ENCODE measurements around the gene CETN2.
"Not testable (repeated sequence)": the region's sequence is repeated elsewhere in the genome, so short reads cannot be mapped to it uniquely, and the experiment has no call there.

Gene CETN2

DNA sequence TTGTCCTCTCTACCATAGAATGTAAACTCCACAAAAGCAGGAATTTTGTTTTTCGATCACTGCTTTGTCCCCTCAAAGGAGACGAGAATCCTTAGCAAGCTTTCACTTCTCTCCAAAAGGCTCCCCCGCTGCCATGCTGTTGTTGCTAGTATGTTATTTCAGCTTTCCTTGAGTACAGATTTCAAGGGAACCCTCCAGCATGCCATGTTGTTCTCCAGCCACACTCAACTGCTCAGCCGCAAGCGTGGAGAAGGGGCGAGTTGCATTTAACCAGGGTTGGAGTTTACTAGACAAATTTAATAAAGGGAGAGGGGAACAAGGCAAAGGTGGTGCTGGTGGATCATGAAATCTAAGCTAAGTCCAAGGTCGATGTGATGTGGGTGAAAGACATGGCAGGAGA is 23.4 kb upstream of the CETN2 start:
- ChIA-PET POLR2A (no interaction called here), CTCF (no interaction called here)
- no peak for DNase-seq (ENCODE audit: extremely low spot score)
- TF ChIP-seq CTBP1 (IDR thresholded peaks at IDR 0.05; ENCODE audit: borderline replicate concordance) (no peak), LEF1 (IDR thresholded peaks at IDR 0.05; ENCODE audit: borderline replicate concordance) (no peak)

DNA sequence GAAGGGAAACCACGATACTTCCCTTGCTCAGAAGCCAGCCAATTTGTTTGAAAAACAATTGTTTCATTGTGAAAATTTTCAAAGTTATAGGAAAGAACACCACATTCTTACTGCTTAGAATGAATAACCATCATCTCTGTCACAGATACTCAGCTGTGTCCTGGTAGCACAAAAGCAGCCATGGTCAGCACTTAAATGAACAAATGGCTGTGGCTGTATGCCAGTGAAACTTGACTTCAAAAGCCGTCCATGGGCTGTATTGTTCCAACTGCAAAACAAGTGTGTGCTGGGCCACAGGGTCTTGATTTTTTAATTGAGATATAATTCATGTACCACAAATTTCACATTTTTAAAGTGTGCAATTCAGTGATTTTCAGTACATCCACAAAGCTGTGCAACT is 19.9 kb upstream of the CETN2 start:
- ChIA-PET POLR2A (no interaction called here), CTCF (no interaction called here)
- DNase-seq (ENCODE audit: extremely low spot score): no peak
- TF ChIP-seq SUZ12 (IDR thresholded peaks at IDR 0.05): no peak
- no peak for TF ChIP-seq FOXA1 (IDR thresholded peaks at IDR 0.05)
- no peak for TF ChIP-seq CTBP1 (IDR thresholded peaks at IDR 0.05; ENCODE audit: borderline replicate concordance)
- TF ChIP-seq, protein P1, sequence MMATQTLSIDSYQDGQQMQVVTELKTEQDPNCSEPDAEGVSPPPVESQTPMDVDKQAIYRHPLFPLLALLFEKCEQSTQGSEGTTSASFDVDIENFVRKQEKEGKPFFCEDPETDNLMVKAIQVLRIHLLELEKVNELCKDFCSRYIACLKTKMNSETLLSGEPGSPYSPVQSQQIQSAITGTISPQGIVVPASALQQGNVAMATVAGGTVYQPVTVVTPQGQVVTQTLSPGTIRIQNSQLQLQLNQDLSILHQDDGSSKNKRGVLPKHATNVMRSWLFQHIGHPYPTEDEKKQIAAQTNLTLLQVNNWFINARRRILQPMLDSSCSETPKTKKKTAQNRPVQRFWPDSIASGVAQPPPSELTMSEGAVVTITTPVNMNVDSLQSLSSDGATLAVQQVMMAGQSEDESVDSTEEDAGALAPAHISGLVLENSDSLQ (IDR thresholded peaks at IDR 0.05): no peak
- TF ChIP-seq SP1 (IDR thresholded peaks at IDR 0.05): no peak
- no peak for TF ChIP-seq FOXK2 (IDR thresholded peaks at IDR 0.05)
- no peak for TF ChIP-seq ARNT (IDR thresholded peaks at IDR 0.05)
- no peak for TF ChIP-seq BHLHE40 (IDR thresholded peaks at IDR 0.05; ENCODE audit: borderline replicate concordance)
- TF ChIP-seq NFRKB (IDR thresholded peaks at IDR 0.05): no peak
- TF ChIP-seq LEF1 (IDR thresholded peaks at IDR 0.05; ENCODE audit: borderline replicate concordance): no peak
- no peak for TF ChIP-seq HDGF (IDR thresholded peaks at IDR 0.05; ENCODE audit: borderline replicate concordance)
- no peak for TF ChIP-seq TARDBP (IDR thresholded peaks at IDR 0.05)
- TF ChIP-seq ZNF384 (IDR thresholded peaks at IDR 0.05): no peak
- TF ChIP-seq ELF4 (IDR thresholded peaks at IDR 0.05): no peak
- no peak for TF ChIP-seq FOXM1 (IDR thresholded peaks at IDR 0.05; ENCODE audit: borderline replicate concordance)
- no peak for TF ChIP-seq L3MBTL2 (conservative IDR thresholded peaks at IDR 0.05)

DNA sequence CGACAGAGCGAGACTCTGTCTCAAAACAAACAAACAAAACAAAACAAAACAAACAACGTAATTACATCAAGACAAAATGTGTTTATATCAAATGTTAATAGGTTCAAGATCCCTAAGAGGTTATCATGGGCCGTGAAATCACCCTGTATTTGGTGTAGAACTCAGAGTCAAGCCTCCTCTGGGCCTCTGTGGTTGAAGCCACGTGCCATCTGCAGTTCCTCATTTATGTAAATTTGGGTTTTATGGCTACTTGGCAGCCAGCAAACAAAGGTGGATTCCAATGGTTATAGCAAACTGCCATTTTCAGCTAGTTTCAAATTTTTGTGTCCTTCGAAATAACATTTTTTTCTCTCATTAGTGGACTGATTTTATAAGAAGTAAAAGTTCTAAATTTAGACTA is 16.7 kb upstream of the CETN2 start:
- ChIA-PET CTCF (no interaction called here), POLR2A (no interaction called here)
- no peak for TF ChIP-seq CTBP1 (IDR thresholded peaks at IDR 0.05; ENCODE audit: borderline replicate concordance)
- TF ChIP-seq NFRKB (IDR thresholded peaks at IDR 0.05): no peak
- TF ChIP-seq TARDBP (IDR thresholded peaks at IDR 0.05): no peak
- TF ChIP-seq ARNT (IDR thresholded peaks at IDR 0.05): no peak
- no peak for TF ChIP-seq L3MBTL2 (conservative IDR thresholded peaks at IDR 0.05)
- DNase-seq (ENCODE audit: extremely low spot score): no peak

DNA sequence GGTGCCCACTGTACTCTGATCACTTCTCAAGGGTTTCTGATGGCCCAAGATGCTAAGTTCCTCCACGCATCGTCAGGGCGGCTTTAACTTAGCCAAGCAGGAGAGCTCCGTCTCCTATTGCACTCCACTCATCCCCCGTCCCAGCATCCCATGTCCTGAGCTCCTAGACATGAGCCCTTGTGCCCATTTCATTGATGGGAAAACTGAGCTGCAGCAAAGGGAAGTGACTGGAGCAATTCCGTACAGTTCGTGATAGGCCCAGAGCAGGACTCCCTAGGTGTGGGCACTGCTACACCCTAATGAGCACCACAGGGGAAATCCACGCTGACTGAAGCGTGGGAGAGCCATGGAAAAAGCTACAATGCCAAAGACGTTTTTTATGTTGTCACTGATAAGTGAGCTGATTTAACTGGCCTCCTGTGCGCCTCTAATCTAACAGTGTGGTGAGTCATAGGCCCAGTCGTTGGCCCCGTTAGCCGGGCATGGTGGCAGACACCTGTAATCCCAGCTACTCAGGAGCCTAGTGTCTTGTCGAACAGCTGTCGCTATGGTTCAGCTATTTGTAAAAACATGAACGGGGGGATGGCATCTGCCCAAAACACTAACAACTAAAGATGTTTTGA is 15.2 kb upstream of the CETN2 start:
- TF ChIP-seq FOXK2 (IDR thresholded peaks at IDR 0.05) (no peak), FOXM1 (IDR thresholded peaks at IDR 0.05; ENCODE audit: borderline replicate concordance) (no peak), CTBP1 (IDR thresholded peaks at IDR 0.05; ENCODE audit: borderline replicate concordance) (no peak), LEF1 (IDR thresholded peaks at IDR 0.05; ENCODE audit: borderline replicate concordance) (no peak)
- TF ChIP-seq, protein P1 (IDR thresholded peaks at IDR 0.05): no peak
- ChIA-PET POLR2A (no interaction called here), CTCF (no interaction called here)
- no peak for DNase-seq (ENCODE audit: extremely low spot score)

DNA sequence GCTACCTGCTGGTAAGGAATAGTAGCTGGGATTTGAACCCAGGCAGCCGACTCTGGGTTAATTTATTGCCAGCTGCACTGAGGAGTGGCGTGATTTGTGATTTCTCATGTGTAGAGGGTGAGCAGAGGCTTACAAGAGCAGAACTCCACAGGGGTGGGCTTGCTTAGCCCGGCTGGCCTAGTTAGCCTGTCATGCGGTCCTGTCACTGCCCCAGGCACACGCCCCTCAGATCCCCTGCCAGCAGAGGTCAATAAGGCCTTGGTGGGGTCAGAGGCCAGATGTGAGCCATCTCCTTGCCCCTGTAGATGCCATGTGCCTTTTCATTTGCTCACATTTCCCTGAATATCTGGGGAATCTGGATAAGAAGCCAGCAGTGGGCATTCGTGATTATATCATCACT is 13.7 kb upstream of the CETN2 start:
- TF ChIP-seq ZNF384 (IDR thresholded peaks at IDR 0.05): no peak
- TF ChIP-seq, protein P1 (IDR thresholded peaks at IDR 0.05): no peak
- TF ChIP-seq ARNT (IDR thresholded peaks at IDR 0.05): no peak
- no peak for TF ChIP-seq HDGF (IDR thresholded peaks at IDR 0.05; ENCODE audit: borderline replicate concordance)
- TF ChIP-seq BHLHE40 (IDR thresholded peaks at IDR 0.05; ENCODE audit: borderline replicate concordance): no peak
- POLR2A ChIA-PET: no interaction called here
- DNase-seq (ENCODE audit: extremely low spot score): no peak
- CTCF ChIA-PET: no interaction called here

DNA sequence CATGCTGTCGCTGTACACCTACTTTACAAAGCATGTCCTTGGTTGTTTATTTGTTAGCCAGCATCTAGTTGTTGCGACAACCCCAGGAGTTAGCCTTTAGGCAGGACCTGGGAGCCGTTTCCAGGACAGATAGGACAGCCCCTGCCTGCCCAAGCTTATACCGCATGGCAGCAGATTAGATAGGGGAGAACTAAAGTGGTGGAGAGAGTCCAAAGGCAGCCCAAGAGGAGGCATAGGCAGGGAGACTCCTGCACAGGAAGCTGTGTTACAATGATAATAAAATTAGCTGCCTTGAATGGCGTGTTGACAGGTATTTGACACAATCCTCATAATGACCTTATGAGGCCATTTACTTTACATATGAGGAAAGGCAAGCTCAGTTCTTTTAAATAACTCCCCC is 13.3 kb upstream of the CETN2 start:
- DNase-seq (ENCODE audit: extremely low spot score): no peak
- no peak for TF ChIP-seq NFRKB (IDR thresholded peaks at IDR 0.05)
- no peak for TF ChIP-seq ARNT (IDR thresholded peaks at IDR 0.05)
- no peak for TF ChIP-seq FOXA1 (IDR thresholded peaks at IDR 0.05)
- TF ChIP-seq TARDBP (IDR thresholded peaks at IDR 0.05): no peak
- no peak for TF ChIP-seq BHLHE40 (IDR thresholded peaks at IDR 0.05; ENCODE audit: borderline replicate concordance)
- TF ChIP-seq SUZ12 (IDR thresholded peaks at IDR 0.05): no peak
- ChIA-PET CTCF (no interaction called here), POLR2A (no interaction called here)

DNA sequence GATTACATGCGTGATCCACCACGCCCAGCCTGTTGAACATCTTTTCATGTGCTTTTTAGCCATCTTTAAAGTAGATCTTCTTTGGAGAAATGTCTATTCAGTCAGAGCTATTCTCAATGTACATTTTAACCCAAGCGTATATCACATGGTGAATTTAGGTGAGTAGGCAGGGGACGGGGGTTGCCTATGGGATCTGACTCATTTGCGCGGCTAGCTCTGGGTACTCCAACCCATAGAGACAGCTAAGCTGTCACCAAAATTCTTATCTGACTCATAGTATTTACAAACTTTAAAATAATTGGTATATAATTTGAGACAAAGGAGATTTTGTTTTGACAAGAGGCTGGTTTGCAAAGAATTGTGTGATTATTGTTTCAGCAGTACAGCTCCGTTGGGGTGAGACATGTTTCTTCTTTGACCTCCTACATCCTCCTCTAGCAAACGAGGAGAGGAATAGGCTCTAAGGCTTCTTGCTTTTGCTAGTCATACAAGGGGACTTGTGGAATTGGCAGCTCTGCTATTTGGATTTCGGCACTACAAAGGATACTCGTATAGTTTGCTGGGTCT is 12.3 kb upstream of the CETN2 start:
- TF ChIP-seq, protein P1 (IDR thresholded peaks at IDR 0.05): no peak
- TF ChIP-seq SUZ12 (IDR thresholded peaks at IDR 0.05): no peak
- TF ChIP-seq LEF1 (IDR thresholded peaks at IDR 0.05; ENCODE audit: borderline replicate concordance): no peak
- TF ChIP-seq NFRKB (IDR thresholded peaks at IDR 0.05): no peak
- no peak for TF ChIP-seq ARNT (IDR thresholded peaks at IDR 0.05)
- TF ChIP-seq TARDBP (IDR thresholded peaks at IDR 0.05): no peak
- no peak for TF ChIP-seq SP1 (IDR thresholded peaks at IDR 0.05)
- TF ChIP-seq CTBP1 (IDR thresholded peaks at IDR 0.05; ENCODE audit: borderline replicate concordance): no peak
- TF ChIP-seq FOXM1 (IDR thresholded peaks at IDR 0.05; ENCODE audit: borderline replicate concordance): no peak
- TF ChIP-seq L3MBTL2 (conservative IDR thresholded peaks at IDR 0.05): no peak
- no peak for TF ChIP-seq FOXK2 (IDR thresholded peaks at IDR 0.05)
- TF ChIP-seq BHLHE40 (IDR thresholded peaks at IDR 0.05; ENCODE audit: borderline replicate concordance): no peak
- no peak for TF ChIP-seq ELF4 (IDR thresholded peaks at IDR 0.05)
- no peak for TF ChIP-seq FOXA1 (IDR thresholded peaks at IDR 0.05)
- TF ChIP-seq ZNF384 (IDR thresholded peaks at IDR 0.05): no peak
- DNase-seq (ENCODE audit: extremely low spot score): no peak
- ChIA-PET POLR2A (interaction anchor here (1.1 kb wide), 1 partner anchor 12 kb away, joined by 3 read pairs; the partner anchor contains the start of genes CETN2 and NSDHL), CTCF (interaction anchor here (0.6 kb wide), 1 partner anchor 35 kb away, joined by 3 read pairs; no protein-coding TSS in a partner anchor)

DNA sequence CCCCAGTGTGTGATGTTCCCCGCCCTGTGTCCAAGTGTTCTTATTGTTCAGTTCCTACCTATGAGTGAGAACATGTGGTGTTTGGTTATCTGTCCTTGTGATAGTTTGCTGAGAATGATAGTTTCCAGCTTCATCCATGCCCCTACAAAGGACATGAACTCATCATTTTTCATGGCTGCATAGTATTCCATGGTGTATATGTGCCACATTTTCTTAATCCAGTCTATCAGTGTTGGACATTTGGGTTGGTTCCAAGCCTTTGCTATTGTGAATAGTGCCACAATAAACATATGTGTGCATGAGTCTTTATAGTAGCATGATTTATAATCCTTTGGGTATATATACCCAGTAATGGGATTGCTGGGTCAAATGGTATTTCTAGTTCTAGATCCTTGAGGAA is 4.9 kb upstream of the CETN2 start:
- DNase-seq (ENCODE audit: extremely low spot score); POLR2A ChIA-PET; CTCF ChIA-PET: not testable (repeated sequence)

Measured in HEK293T (cell line).